Endodermal cell (in vitro differentiated cells): ENCODE measurements around the gene CLIC3. TPM values are rescaled to one million over a fixed set of nuclear protein-coding genes. Genes with fewer than 3 reads are reported as not detected.

ENCODE experiments used
- DNase-seq: peaks from one replicate; pipeline ENCODE4 v3.0.0-alpha.2; 2017
- H3K27ac ChIP-seq: 2 replicates; pipeline ENCODE4 v1.5.1; 2013; ENCODE audit warnings: mild to moderate bottlenecking, low read depth, low read length, moderate library complexity
- H3K27me3 ChIP-seq: 2 replicates; pipeline ENCODE4 v1.6.1; 2013; ENCODE audit warnings: mild to moderate bottlenecking, low read length, moderate library complexity; ENCODE audit not compliant: insufficient read depth, control insufficient read depth, poor library complexity, severe bottlenecking
- H3K36me3 ChIP-seq: 2 replicates; pipeline ENCODE4 v1.7.0; 2013; ENCODE audit warnings: mild to moderate bottlenecking, low read length, moderate library complexity; ENCODE audit not compliant: control insufficient read depth, insufficient read depth
- H3K4me1 ChIP-seq: one replicate; pipeline ENCODE4 v1.7.0; 2013; ENCODE audit warnings: low read length; ENCODE audit not compliant: control insufficient read depth, insufficient read depth
- H3K4me3 ChIP-seq: 2 replicates; pipeline ENCODE4 v1.5.1; 2013; ENCODE audit warnings: mild to moderate bottlenecking, low read length, moderate library complexity
- H3K9ac ChIP-seq: 2 replicates; pipeline ENCODE4 v1.6.1; 2013; ENCODE audit warnings: mild to moderate bottlenecking, low read length, moderate library complexity; ENCODE audit not compliant: poor library complexity, severe bottlenecking; ENCODE audit errors: extremely low read depth
- H3K9me3 ChIP-seq: 2 replicates; pipeline ENCODE4 v1.6.1; 2013; ENCODE audit warnings: mild to moderate bottlenecking, low read length, moderate library complexity; ENCODE audit not compliant: control insufficient read depth
- H3K27ac Mint-ChIP-seq: 2 replicates; pipeline ENCODE4 v1.8.0; 2020; ENCODE audit warnings: mixed read lengths
- H3K27me3 Mint-ChIP-seq: 2 replicates; pipeline ENCODE4 v1.8.0; 2021; ENCODE audit warnings: mild to moderate bottlenecking, mixed read lengths; ENCODE audit not compliant: insufficient read depth
- H3K36me3 Mint-ChIP-seq: 2 replicates; pipeline ENCODE4 v1.8.0; 2020; ENCODE audit warnings: low read depth, mixed read lengths
- H3K4me1 Mint-ChIP-seq: 2 replicates; pipeline ENCODE4 v1.8.0; 2020; ENCODE audit warnings: mixed read lengths
- H3K4me3 Mint-ChIP-seq: 2 replicates; pipeline ENCODE4 v1.8.0; 2020; ENCODE audit warnings: mild to moderate bottlenecking, moderate library complexity, mixed read lengths
- H3K9me3 Mint-ChIP-seq: 2 replicates; pipeline ENCODE4 v1.8.0; 2020; ENCODE audit warnings: mild to moderate bottlenecking, mixed read lengths
- WGBS, 2 experiments: methylation state at CpG; one replicate each; pipeline versions ENCODE4 v1.1.5 to v1.1.7; 2013; ENCODE audit warnings: missing lambda C conversion rate in 2 of 2, mixed read lengths in 1 of 2; ENCODE audit not compliant: insufficient coverage in 1 of 2, insufficient read length in 1 of 2; 5-methylcytosine and 5-hydroxymethylcytosine counted together
- total RNA-seq, 2 donors: library from RNA; stranded (reverse); fragmentation: NEBNext Ultra II Directional in 1 of 2; extraction: Animal tissue kit (Norgen Biotek cat#: 25700) in 1 of 2; gene quantifications; 2 replicates in 1 of 2; 3 replicates in 1 of 2; pipeline ENCODE4 v1.2.1, GENCODE V29; 2021
- TF ChIP-seq, protein P1 (sequence below): fragments of 200-600 bp; sonication (generic); conservative IDR thresholded peaks from 2 replicates; pipeline ENCODE4 v1.5.0; 2021; ENCODE audit warnings: antibody characterized with exemption, mild to moderate bottlenecking

Gene CLIC3
- total RNA-seq, 2 donors from 2014 or later, result 0.46 TPM; not detected in 1

DNA sequence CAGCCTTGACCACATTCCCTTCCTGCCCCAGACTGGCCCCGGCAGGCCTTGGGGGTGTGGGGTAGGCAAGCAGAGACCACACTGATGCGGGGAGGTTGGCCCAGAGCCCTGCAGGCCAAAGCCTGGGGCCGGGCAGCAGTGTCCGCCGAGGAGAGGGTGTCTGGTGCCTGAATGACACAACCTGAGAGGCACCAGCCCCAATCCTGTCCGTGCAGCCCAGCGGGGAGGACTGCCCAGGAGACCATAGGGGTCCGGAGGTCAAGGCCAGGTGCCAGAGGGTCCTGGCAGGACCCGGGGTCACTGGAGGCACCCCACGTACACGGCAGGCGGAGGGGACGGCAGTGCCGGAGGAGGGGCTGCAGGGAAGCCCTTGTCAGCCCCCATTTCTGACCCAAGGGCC is 24.6 kb downstream of the CLIC3 start:
- H3K27ac Mint-ChIP-seq, result no peak overlapping the region

DNA sequence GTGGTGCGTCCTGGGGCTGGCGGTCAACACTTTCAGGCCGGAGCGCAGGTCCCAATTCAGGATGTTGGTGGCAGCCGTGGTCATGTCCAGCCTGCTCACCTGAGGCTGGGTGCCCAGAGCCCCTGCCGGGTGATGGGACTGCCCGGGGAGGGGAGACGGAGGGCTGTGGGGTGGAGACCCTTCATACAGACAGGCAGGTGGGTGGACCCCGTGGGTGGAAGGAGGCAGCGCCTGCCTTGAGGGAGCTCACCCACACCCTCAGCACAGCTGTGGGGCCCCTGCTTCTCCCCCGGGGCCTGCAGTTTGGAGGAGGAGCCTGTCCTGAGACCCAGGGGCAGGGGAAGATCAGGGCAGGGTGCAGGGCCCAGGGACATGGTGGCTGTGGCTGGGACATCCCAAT is 26.0 kb downstream of the CLIC3 start:
- Mint-ChIP-seq H3K27me3 (no peaks in the 10 kb centered on the region), H3K9me3 (no peaks in the 10 kb centered on the region), H3K27ac (no peak overlapping the region), H3K4me3 (no peak overlapping the region), H3K4me1 (peaks cover 8% of the 10 kb centered on the region), H3K36me3 (no peaks in the 10 kb centered on the region)
- Histone ChIP-seq H3K9me3 (no peaks in the 10 kb centered on the region), H3K9ac (no peak overlapping the region), H3K36me3 (no peaks in the 10 kb centered on the region), H3K27me3 (no peaks in the 10 kb centered on the region), H3K27ac (no peak overlapping the region), H3K4me3 (no peak overlapping the region), H3K4me1 (no peaks in the 10 kb centered on the region)
- 90 to 91% methylated on average over 7 to 11 of the region's 11 CpGs for WGBS, 2 experiments
- TF ChIP-seq, protein P1, sequence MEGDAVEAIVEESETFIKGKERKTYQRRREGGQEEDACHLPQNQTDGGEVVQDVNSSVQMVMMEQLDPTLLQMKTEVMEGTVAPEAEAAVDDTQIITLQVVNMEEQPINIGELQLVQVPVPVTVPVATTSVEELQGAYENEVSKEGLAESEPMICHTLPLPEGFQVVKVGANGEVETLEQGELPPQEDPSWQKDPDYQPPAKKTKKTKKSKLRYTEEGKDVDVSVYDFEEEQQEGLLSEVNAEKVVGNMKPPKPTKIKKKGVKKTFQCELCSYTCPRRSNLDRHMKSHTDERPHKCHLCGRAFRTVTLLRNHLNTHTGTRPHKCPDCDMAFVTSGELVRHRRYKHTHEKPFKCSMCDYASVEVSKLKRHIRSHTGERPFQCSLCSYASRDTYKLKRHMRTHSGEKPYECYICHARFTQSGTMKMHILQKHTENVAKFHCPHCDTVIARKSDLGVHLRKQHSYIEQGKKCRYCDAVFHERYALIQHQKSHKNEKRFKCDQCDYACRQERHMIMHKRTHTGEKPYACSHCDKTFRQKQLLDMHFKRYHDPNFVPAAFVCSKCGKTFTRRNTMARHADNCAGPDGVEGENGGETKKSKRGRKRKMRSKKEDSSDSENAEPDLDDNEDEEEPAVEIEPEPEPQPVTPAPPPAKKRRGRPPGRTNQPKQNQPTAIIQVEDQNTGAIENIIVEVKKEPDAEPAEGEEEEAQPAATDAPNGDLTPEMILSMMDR, result no peak
- no peak for DNase-seq

More for the DNA sequence above, 24.6 kb downstream of the CLIC3 start:
- Mint-ChIP-seq H3K27me3 (no peaks in the 10 kb centered on the region), H3K36me3 (no peaks in the 10 kb centered on the region), H3K4me3 (no peak overlapping the region), H3K9me3 (no peaks in the 10 kb centered on the region), H3K4me1 (no peaks in the 10 kb centered on the region)
- H3K27me3 ChIP-seq, result no peaks in the 10 kb centered on the region
- H3K9ac ChIP-seq, result no peak overlapping the region
- no peaks in the 10 kb centered on the region for H3K9me3 ChIP-seq
- TF ChIP-seq, protein P1, result no peak
- no peak for DNase-seq
- H3K4me1 ChIP-seq, result no peaks in the 10 kb centered on the region
- no peaks in the 10 kb centered on the region for H3K36me3 ChIP-seq
- 92 to 96% methylated on average over 9 to 14 of the region's 14 CpGs for WGBS, 2 experiments
- no peak overlapping the region for H3K27ac ChIP-seq
- H3K4me3 ChIP-seq, result no peak overlapping the region

DNA sequence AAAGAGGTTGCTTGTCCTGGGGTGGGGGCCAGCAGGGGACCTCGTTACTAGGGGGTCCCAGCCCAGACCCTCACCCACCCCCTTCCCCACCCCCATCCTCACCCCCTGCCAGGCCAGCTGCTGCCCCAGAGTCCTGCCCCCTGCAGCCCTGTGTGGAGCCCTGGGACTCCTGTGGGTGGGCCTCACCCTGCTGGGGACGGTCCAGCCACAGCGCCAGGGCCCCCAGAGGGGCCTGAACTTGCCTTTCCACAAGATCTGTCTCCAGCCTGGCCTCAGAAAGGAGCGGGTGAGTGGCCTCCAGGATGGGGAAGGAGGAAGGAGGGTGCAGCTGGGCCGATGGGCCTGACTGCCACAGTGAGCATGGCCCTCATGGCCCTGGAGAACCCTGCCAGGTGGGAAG is 26.6 kb downstream of the CLIC3 start:
- no peak for DNase-seq
- TF ChIP-seq, protein P1, result no peak
- 79% methylated on average over 4 of the region's 5 CpGs; no CpG with 5 or more reads in 1 of the 2 experiments for WGBS, 2 experiments
- Histone ChIP-seq H3K9me3 (no peaks in the 10 kb centered on the region), H3K9ac (no peak overlapping the region), H3K27ac (no peak overlapping the region), H3K27me3 (no peaks in the 10 kb centered on the region), H3K4me1 (no peaks in the 10 kb centered on the region), H3K36me3 (no peaks in the 10 kb centered on the region), H3K4me3 (no peak overlapping the region)
- Mint-ChIP-seq H3K4me3 (no peak overlapping the region), H3K36me3 (no peaks in the 10 kb centered on the region), H3K9me3 (no peaks in the 10 kb centered on the region), H3K27me3 (no peaks in the 10 kb centered on the region), H3K4me1 (peaks cover 8% of the 10 kb centered on the region), H3K27ac (no peak overlapping the region)
